ENCODE results near the gene AJAP1. TPM values are rescaled to one million over a fixed set of nuclear protein-coding genes. Genes with fewer than 3 reads are reported as not detected.
A peak's percentile ranks its signal among the peaks of the same experiment; 100 is the strongest.

Gene AJAP1
- polyA plus RNA-seq, 6 donors from 2014 or later: not detected

GRCh38 chr1:4668743-4669700 lies 14.6 kb downstream of the AJAP1 start:
- ATAC-seq (ENCODE audit: low read depth in 2 of 2): no peak
- H3K4me3 Mint-ChIP-seq: no peak overlapping the region
- peaks cover 0 to 4% (median 3%) of the 10 kb centered on the region in 7 donors for H3K9me3 Mint-ChIP-seq
- no peaks in the 10 kb centered on the region for H3K4me1 Mint-ChIP-seq
- no peak for DNase-seq
- H3K27ac Mint-ChIP-seq: no peak overlapping the region
- H3K36me3 Mint-ChIP-seq: no peaks in the 10 kb centered on the region
- peaks cover 4 to 18% (median 4%) of the 10 kb centered on the region in 3 donors for H3K27me3 Mint-ChIP-seq

DNA sequence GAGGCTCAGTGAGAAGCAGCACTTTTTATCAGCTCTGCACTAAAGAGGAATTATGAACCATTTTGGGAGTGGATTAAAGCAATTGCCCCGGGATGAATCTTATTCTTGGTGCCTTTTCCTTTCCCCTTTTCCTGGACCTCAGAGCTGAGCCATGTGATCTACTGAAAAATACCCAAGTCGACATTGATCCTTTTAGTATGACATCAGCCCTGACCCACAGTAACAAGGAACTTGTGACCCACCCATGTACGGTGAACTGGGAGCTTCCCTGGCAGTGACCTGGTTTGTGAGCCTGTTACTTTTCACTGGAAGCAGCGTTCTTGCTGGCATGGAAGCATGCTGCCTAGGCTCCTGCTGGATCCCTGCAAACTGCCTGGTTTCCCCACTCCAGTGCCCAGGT lies 15.9 kb downstream of the AJAP1 start:
- peaks cover 0 to 4% (median 3%) of the 10 kb centered on the region in 7 donors for H3K9me3 Mint-ChIP-seq
- no peaks in the 10 kb centered on the region for H3K36me3 Mint-ChIP-seq
- H3K27me3 Mint-ChIP-seq: peaks cover 0 to 18% (median 4%) of the 10 kb centered on the region in 3 donors
- no peak overlapping the region for H3K27ac Mint-ChIP-seq
- no peak overlapping the region for H3K4me3 Mint-ChIP-seq
- H3K4me1 Mint-ChIP-seq: no peaks in the 10 kb centered on the region
- DNase-seq (no peak), ATAC-seq (ENCODE audit: low read depth in 2 of 2) (no peak)

DNA sequence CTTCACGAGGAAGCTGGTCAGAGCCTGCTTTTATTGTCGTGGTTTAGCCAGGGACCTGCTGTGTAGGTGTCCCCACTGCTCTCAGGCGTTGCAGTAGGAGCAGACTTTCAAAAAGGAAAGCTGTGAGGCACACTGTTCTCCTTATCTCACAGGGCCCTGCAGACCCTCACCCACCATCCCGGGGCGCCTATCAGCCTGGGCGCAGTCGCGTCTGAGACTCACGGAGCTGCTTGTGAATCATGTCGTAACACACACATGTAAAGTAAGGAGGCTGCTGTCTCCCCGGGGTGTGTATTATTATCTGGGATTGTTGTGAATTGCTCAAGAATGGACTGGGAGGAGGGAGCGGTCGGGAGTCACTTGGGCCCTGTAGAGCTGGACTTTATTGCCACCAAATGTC lies 17.4 kb downstream of the AJAP1 start:
- Mint-ChIP-seq H3K4me1 (no peaks in the 10 kb centered on the region), H3K36me3 (no peaks in the 10 kb centered on the region), H3K4me3 (no peak overlapping the region), H3K27ac (no peak overlapping the region), H3K27me3 (peaks cover 0 to 9% (median 6%) of the 10 kb centered on the region in 3 donors), H3K9me3 (peaks cover 0 to 4% (median 2%) of the 10 kb centered on the region in 7 donors)
- no peak for ATAC-seq (ENCODE audit: low read depth in 2 of 2)
- DNase-seq: no peak

- H3K4me3 Mint-ChIP-seq: no peak overlapping the region
- H3K4me1 Mint-ChIP-seq: no peaks in the 10 kb centered on the region
- H3K27me3 Mint-ChIP-seq: peaks cover 0 to 9% (median 6%) of the 10 kb centered on the region in 3 donors
These were observed 19.1 kb downstream of the AJAP1 start for GRCh38 chr1:4673494-4673893.

DNA sequence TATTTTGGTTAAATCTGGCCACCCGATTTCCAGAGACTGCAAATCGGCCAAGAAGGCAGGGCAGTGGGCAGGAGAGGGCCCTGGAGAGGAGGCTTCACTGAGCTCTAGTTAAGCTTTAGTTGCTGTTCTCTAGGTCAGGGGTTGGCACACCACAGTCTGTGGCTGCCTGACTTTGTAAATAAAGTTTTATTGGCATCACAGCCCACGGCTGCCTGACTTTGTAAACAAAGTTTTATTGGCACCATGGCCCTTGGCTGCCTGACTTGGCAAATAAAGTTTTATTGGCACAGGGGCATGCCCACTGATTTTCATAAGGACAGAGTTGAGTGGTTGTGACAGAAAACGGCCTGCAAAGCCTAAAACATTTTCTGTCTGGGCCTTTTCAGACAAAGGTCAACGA lies 19.7 kb downstream of the AJAP1 start:
- ATAC-seq (ENCODE audit: low read depth in 2 of 2): no peak
- DNase-seq: no peak
- peaks cover 0 to 9% (median 6%) of the 10 kb centered on the region in 3 donors for H3K27me3 Mint-ChIP-seq
- no peaks in the 10 kb centered on the region for H3K4me1 Mint-ChIP-seq
- peaks cover 4 to 11% of the 10 kb centered on the region in 2 donors for H3K36me3 Mint-ChIP-seq
- no peak overlapping the region for H3K4me3 Mint-ChIP-seq
- no peak overlapping the region for H3K27ac Mint-ChIP-seq
- peaks cover 7 to 18% (median 10%) of the 10 kb centered on the region in 7 donors for H3K9me3 Mint-ChIP-seq

More at GRCh38 chr1:4673494-4673893, 19.1 kb downstream of the AJAP1 start:
- Mint-ChIP-seq H3K27ac (no peak overlapping the region), H3K36me3 (peaks cover 4 to 9% of the 10 kb centered on the region in 2 donors), H3K9me3 (peaks cover 1 to 12% (median 8%) of the 10 kb centered on the region in 7 donors)
- ATAC-seq (ENCODE audit: low read depth in 2 of 2): no peak
- no peak for DNase-seq

DNA sequence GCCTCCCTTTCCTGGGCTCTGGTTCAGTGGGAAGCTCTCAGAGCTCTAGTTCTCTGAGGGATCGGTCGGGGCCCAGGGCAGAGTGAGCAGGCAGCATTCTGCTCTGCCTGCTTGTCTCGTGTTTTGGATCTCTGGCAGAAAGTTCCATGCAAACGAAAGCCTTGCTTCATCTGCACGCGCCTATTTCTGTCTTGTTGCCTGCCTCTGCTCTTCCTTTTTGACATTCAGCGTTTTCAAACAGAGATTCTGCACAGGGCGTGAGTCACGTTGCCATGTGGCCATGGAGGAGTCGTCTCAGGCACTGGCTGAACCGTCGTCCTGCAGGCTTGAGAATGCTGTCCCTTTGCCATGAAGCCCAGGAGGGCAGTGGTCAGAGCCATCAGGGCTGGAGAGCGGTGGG lies 20.3 kb downstream of the AJAP1 start:
- no peak overlapping the region for H3K4me3 Mint-ChIP-seq
- ATAC-seq (ENCODE audit: low read depth in 2 of 2): no peak
- DNase-seq: no peak
- H3K36me3 Mint-ChIP-seq: peaks cover 4 to 11% of the 10 kb centered on the region in 2 donors
- no peaks in the 10 kb centered on the region for H3K4me1 Mint-ChIP-seq
- peak overlapping the region in 1 of 6 donors; percentile 39 for H3K27ac Mint-ChIP-seq
- H3K9me3 Mint-ChIP-seq: peaks cover 8 to 24% (median 12%) of the 10 kb centered on the region in 7 donors
- peaks cover 0 to 9% (median 6%) of the 10 kb centered on the region in 3 donors for H3K27me3 Mint-ChIP-seq

- no peak for ATAC-seq (ENCODE audit: low read depth in 2 of 2)
- no peak overlapping the region for H3K27ac Mint-ChIP-seq
- H3K4me3 Mint-ChIP-seq: no peak overlapping the region
- peaks cover 4 to 11% of the 10 kb centered on the region in 2 donors for H3K36me3 Mint-ChIP-seq
- peaks cover 0 to 9% (median 6%) of the 10 kb centered on the region in 3 donors for H3K27me3 Mint-ChIP-seq
- no peaks in the 10 kb centered on the region for H3K4me1 Mint-ChIP-seq
- H3K9me3 Mint-ChIP-seq: peaks cover 11 to 33% (median 17%) of the 10 kb centered on the region in 7 donors
- DNase-seq: no peak
These were observed 21.2 kb downstream of the AJAP1 start for GRCh38 chr1:4675454-4676186.

DNA sequence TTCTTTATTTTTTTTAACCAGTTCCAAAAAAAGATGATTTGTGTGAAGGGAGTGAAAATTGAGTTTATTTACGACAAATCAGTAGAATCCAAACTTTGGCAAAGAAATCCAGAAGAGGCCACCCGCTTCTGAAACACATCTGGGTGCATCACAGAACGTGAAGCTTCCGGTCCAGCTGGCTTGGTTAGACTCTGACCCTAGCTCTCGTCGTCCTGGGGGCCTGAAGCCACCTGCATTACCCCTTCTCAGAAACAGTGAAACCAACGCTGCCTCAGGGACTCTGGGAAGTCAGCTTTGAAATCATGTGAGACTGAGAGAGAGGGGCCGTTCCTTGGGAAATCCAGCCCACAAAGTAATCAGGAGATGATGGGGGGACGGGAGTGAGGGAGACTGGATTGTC lies 21.8 kb downstream of the AJAP1 start:
- Mint-ChIP-seq H3K27ac (peak overlapping the region in 1 of 6 donors; percentile 58), H3K4me3 (peak overlapping the region in 1 of 8 donors; percentile 15), H3K4me1 (no peaks in the 10 kb centered on the region), H3K9me3 (peaks cover 13 to 37% (median 19%) of the 10 kb centered on the region in 7 donors), H3K36me3 (peaks cover 4 to 11% of the 10 kb centered on the region in 2 donors), H3K27me3 (peaks cover 0 to 9% (median 6%) of the 10 kb centered on the region in 3 donors)
- ATAC-seq (ENCODE audit: low read depth in 2 of 2): no peak
- DNase-seq: no peak

- H3K36me3 Mint-ChIP-seq: peaks cover 4 to 11% of the 10 kb centered on the region in 2 donors
- H3K27ac Mint-ChIP-seq: no peak overlapping the region
- H3K4me3 Mint-ChIP-seq: no peak overlapping the region
- H3K9me3 Mint-ChIP-seq: peaks cover 13 to 37% (median 21%) of the 10 kb centered on the region in 7 donors
- ATAC-seq (ENCODE audit: low read depth in 2 of 2) (no peak), DNase-seq (no peak)
- H3K4me1 Mint-ChIP-seq: no peaks in the 10 kb centered on the region
- H3K27me3 Mint-ChIP-seq: peaks cover 0 to 6% (median 5%) of the 10 kb centered on the region in 3 donors
These were observed 23.2 kb downstream of the AJAP1 start for GRCh38 chr1:4677608-4678007.

DNA sequence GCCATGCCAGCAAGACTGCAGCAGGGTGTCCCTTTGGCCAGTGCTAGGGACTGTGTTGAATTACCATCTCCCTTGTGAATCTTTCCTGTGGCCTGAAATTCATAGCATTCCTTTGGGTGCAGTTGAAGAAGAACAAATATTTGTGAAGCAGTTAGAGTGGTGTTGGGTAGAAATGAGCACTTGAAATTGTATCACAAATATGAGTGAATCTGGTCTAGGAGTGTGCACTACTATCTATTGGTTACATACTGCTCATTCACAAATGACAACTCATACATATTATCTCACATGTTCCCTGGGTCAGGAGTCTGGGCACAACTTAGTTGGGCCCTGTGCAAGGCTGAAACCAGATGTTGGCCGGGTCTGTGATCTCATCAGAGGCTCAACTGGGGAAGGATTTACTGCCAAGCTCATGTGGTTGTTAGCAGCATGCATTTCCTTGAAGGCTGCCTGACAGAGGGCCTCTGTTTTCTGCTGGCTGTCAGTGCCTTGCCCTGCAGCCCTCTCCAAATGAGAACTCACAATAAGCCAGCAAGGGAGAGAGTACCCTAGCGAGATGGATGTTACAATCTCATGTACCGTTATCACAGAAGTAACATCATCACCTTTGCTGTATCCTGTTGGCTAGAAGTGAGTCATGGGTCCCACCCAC lies 23.8 kb downstream of the AJAP1 start:
- ATAC-seq (ENCODE audit: low read depth in 2 of 2) (no peak), DNase-seq (no peak)
- no peak overlapping the region for H3K27ac Mint-ChIP-seq
- H3K4me3 Mint-ChIP-seq: no peak overlapping the region
- H3K36me3 Mint-ChIP-seq: peaks cover 4 to 11% of the 10 kb centered on the region in 2 donors
- peaks cover 13 to 37% (median 21%) of the 10 kb centered on the region in 7 donors for H3K9me3 Mint-ChIP-seq
- H3K27me3 Mint-ChIP-seq: peaks cover 0 to 6% (median 0%) of the 10 kb centered on the region in 3 donors
- no peaks in the 10 kb centered on the region for H3K4me1 Mint-ChIP-seq

DNA sequence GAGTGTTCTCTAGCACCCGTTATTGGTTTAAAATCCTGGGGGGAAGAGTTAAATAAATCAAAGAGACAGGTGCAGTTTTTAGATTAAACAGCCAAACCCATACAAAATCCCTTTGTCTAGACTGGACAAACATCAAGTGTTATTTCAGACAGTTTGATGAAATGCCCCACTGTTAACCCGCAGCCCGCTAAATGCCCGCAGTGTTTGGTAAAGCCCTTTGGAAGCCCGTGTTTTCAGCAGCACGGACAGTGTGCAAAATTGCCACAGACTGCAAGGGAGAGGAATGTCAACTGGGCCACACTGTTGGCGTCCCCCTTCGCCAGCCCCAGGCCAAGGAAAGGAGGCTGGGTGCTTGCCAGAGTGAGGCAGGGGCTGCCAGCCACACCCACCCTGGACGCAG lies 26.6 kb downstream of the AJAP1 start:
- no peak overlapping the region for H3K27ac Mint-ChIP-seq
- H3K9me3 Mint-ChIP-seq: peaks cover 13 to 37% (median 21%) of the 10 kb centered on the region in 7 donors
- ATAC-seq (ENCODE audit: low read depth in 2 of 2) (no peak), DNase-seq (no peak)
- H3K27me3 Mint-ChIP-seq: peaks cover 8 to 10% (median 9%) of the 10 kb centered on the region in 3 donors
- H3K36me3 Mint-ChIP-seq: peaks cover 4 to 11% of the 10 kb centered on the region in 2 donors
- no peaks in the 10 kb centered on the region for H3K4me1 Mint-ChIP-seq
- no peak overlapping the region for H3K4me3 Mint-ChIP-seq

- Mint-ChIP-seq H3K27me3 (peaks cover 4 to 27% (median 8%) of the 10 kb centered on the region in 3 donors), H3K9me3 (peaks cover 13 to 33% (median 20%) of the 10 kb centered on the region in 7 donors), H3K27ac (no peak overlapping the region), H3K4me3 (no peak overlapping the region), H3K4me1 (no peaks in the 10 kb centered on the region), H3K36me3 (peaks cover 4 to 9% of the 10 kb centered on the region in 2 donors)
- DNase-seq (no peak), ATAC-seq (ENCODE audit: low read depth in 2 of 2) (no peak)
These were observed 28.3 kb downstream of the AJAP1 start for GRCh38 chr1:4682607-4683220.

Measured in naive B cell (primary cell).